H1 (cell line): Measurements from ENCODE around the gene GRID1. TPM values are rescaled to one million over a fixed set of nuclear protein-coding genes. Genes with fewer than 3 reads are reported as not detected.

Experiments
- EP300 ChIP-seq, 2 experiments: IDR thresholded peaks; 1 replicate in 1 of 2; 2 replicates in 1 of 2; pipeline ENCODE4 v1.6.1; 2011 to 2012; ENCODE audit warnings: low read depth in 2 of 2, low read length in 2 of 2, mild to moderate bottlenecking in 2 of 2, borderline replicate concordance in 1 of 2, inconsistent platforms in 1 of 2, moderate library complexity in 1 of 2
- FOSL1 ChIP-seq: IDR thresholded peaks from 2 replicates; pipeline ENCODE4 v1.6.1; 2011; ENCODE audit warnings: mild to moderate bottlenecking, low read depth, low read length, moderate library complexity; ENCODE audit not compliant: insufficient read depth
- HDAC6 ChIP-seq: IDR thresholded peaks from one replicate; pipeline ENCODE4 v1.7.1; 2012; ENCODE audit warnings: low read depth, mild to moderate bottlenecking, inconsistent platforms, low read length, moderate library complexity
- RAD21 ChIP-seq, 2 experiments: IDR thresholded peaks in 1 of 2; conservative IDR thresholded peaks in 1 of 2; 2 replicates each; pipeline ENCODE4 v1.6.1; 2011; ENCODE audit warnings: low read depth in 2 of 2, low read length in 2 of 2, improper control_type of control experiment in 1 of 2, inconsistent platforms in 1 of 2, mild to moderate bottlenecking in 1 of 2, moderate library complexity in 1 of 2
- SRF ChIP-seq: IDR thresholded peaks from 2 replicates; pipeline ENCODE4 v1.6.1; 2011; ENCODE audit warnings: mild to moderate bottlenecking, low read depth, low read length, moderate library complexity
- TAF1 ChIP-seq: IDR thresholded peaks from 2 replicates; pipeline ENCODE4 v1.6.1; 2011; ENCODE audit warnings: mild to moderate bottlenecking, low read depth, low read length
- polyA plus RNA-seq, 7 experiments: library from polyadenylated mRNA; depleted of rRNA in 3 of 7; stranded (reverse) in 5 of 7; unstranded in 2 of 7; fragments of >200 nt in 5 of 7; fragments of 200-250 nt in 2 of 7; gene quantifications; 1 replicate in 5 of 7; 2 replicates in 1 of 7; 4 replicates in 1 of 7; pipeline versions ENCODE4 v1.2.1 to v1.2.3, GENCODE V29; 2011 to 2013; ENCODE audit warnings: missing spikeins in 2 of 7, mixed read lengths in 2 of 7
- total RNA-seq: library from RNA; stranded (reverse); fragmentation: NEBNext Ultra II Directional; extraction: Animal tissue kit (Norgen Biotek cat#: 25700); gene quantifications from 2 replicates; pipeline ENCODE4 v1.2.1, GENCODE V29; 2021

The GRID1 gene
- total and polyA plus RNA-seq, 2 of the 8 experiments (the other 6 are each of a cell fraction or from before 2014, with no cell fraction given) = 0.22 to 0.30 TPM

DNA sequence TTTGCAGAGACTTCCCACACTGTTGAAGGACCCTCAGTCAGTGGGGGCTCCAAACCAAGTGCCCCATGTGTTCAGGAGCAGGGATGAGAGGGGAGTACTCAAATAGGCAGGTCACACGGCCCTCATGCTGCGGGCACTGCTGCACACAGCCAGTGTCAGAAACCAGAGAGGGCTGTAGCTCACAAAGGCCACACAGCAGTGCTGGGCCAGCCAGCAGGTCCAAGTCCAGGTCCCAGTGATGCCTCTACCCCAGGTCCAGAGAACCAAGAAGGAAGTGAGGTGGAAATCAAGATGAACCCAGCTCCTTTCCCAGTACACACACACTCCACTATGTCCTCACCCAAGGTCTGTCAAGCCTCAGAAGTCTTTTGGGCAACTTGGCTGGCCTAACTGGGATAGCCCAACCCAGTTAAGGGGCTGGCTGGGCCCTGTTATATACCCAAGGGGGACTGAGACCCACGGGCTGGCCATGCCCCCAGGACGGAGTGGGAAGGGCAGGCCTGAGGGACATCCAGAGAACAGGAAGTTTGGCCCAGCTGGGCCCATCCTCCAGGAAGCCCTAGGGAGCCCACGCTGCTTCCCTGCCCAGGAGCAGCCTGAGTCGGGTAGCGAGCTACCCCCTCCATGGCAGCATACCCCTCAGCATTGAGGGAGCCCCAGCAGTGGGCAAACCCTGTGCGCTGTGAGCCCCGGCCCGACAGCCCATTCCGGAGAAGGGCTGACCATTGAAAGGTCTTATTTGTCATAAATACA, 24.3 kb downstream of the GRID1 start (continued):
- TF ChIP-seq RAD21 (IDR thresholded peaks at IDR 0.05 in 1 of 2, conservative IDR thresholded peaks at IDR 0.05 in 1 of 2; ENCODE audit: low read depth in 2 of 2, low read length in 2 of 2) (no peak), TAF1 (no peak), EP300 (IDR thresholded peaks at IDR 0.05; ENCODE audit: borderline replicate concordance in 1 of 2, low read depth in 2 of 2, low read length in 2 of 2) (no peak), HDAC6 (no peak), SRF (no peak), FOSL1 (no peak)
